DOHH2 (cell line): Measurements from ENCODE around the gene MYO18A.

ENCODE experiments used
- H3F3A ChIP-seq: fragments of 200-600 bp; sonication (generic), shearing (Covaris generic); 2 replicates; pipeline ENCODE4 v1.6.0; 2016; ENCODE audit warnings: antibody characterized with exemption, mild to moderate bottlenecking; ENCODE audit not compliant: control insufficient read depth, insufficient read depth
- H3K27ac ChIP-seq: fragments of 200-600 bp; sonication (generic); 2 replicates; pipeline ENCODE4 v1.5.1; 2014; ENCODE audit warnings: low read depth, mild to moderate bottlenecking, low read length, moderate library complexity
- H3K27me3 ChIP-seq: fragments of 200-600 bp; sonication (generic); 2 replicates; pipeline ENCODE4 v1.6.1; 2014; ENCODE audit warnings: mild to moderate bottlenecking, low read length, mixed read lengths; ENCODE audit not compliant: control insufficient read depth
- H3K36me3 ChIP-seq: fragments of 200-600 bp; sonication (generic); 2 replicates; pipeline ENCODE4 v1.6.1; 2014; ENCODE audit warnings: mild to moderate bottlenecking, low read length, moderate library complexity, mixed read lengths; ENCODE audit not compliant: control insufficient read depth
- H3K4me1 ChIP-seq: fragments of 200-600 bp; sonication (generic); 2 replicates; pipeline ENCODE4 v1.6.1; 2014; ENCODE audit warnings: mild to moderate bottlenecking, low read length, mixed read lengths; ENCODE audit not compliant: control insufficient read depth
- H3K4me2 ChIP-seq: fragments of 200-600 bp; sonication (generic); 2 replicates; pipeline ENCODE4 v1.6.0; 2014; ENCODE audit warnings: mild to moderate bottlenecking, low read length, moderate library complexity
- H3K4me3 ChIP-seq: fragments of 200-600 bp; sonication (generic); 2 replicates; pipeline ENCODE4 v1.5.1; 2014; ENCODE audit warnings: mild to moderate bottlenecking, low read length, mixed read lengths
- H3K79me2 ChIP-seq: fragments of 200-600 bp; sonication (generic); 2 replicates; pipeline ENCODE4 v1.6.1; 2014; ENCODE audit warnings: mild to moderate bottlenecking, low read length, mixed read lengths; ENCODE audit not compliant: control insufficient read depth
- H3K9me2 ChIP-seq: fragments of 200-600 bp; sonication (generic); replicated peaks from 2 replicates; pipeline ENCODE4 v1.6.1; 2014; ENCODE audit warnings: mild to moderate bottlenecking, low read length, mixed read lengths; ENCODE audit not compliant: control insufficient read depth
- H3K9me3 ChIP-seq: fragments of 200-600 bp; sonication (generic); 2 replicates; pipeline ENCODE4 v1.6.1; 2014; ENCODE audit warnings: antibody characterized with exemption, low read length, mixed read lengths; ENCODE audit not compliant: control insufficient read depth, insufficient read depth
- H4K20me1 ChIP-seq: fragments of 200-600 bp; sonication (generic); 2 replicates; pipeline ENCODE4 v1.6.0; 2014; ENCODE audit warnings: low read depth, mild to moderate bottlenecking, antibody characterized with exemption, low read length, moderate library complexity; ENCODE audit not compliant: control insufficient read depth, insufficient read depth
- EZH2phosphoT487 ChIP-seq: fragments of 200-600 bp; sonication (generic); IDR thresholded peaks from 2 replicates; pipeline ENCODE4 v1.6.1; 2017; ENCODE audit warnings: borderline replicate concordance, mild to moderate bottlenecking, antibody characterized with exemption, low read length, moderate library complexity, mixed read lengths
- TF ChIP-seq, protein P1 (sequence below): fragments of 200-600 bp; sonication (generic); IDR thresholded peaks from one replicate; pipeline ENCODE4 v1.5.1; 2014; ENCODE audit warnings: antibody characterized with exemption, mild to moderate bottlenecking, low read depth, low read length; ENCODE audit not compliant: poor library complexity, severe bottlenecking

The MYO18A gene

DNA sequence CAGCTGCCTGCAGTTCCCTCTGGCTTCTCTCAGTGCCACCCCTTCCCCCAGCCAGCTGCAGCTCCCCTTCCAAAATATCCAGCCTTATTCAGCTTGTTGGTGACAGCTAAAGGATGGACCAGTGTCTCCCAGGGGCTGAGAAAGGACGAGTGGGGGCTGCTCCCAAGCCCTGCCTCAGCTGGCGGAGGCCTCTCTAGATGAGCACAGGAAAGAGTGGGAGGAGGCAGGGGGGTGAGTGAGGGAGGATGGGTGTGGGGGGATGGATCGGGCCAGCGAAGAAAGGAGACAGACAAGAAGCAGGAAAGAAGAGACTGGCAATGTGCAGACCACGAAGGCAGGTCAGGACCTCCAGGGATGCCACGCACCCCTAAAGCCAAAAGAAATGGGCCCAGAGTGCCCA, 119.7 kb downstream of the MYO18A start:
- TF ChIP-seq EZH2phosphoT487 = no peak
- TF ChIP-seq, protein P1, sequence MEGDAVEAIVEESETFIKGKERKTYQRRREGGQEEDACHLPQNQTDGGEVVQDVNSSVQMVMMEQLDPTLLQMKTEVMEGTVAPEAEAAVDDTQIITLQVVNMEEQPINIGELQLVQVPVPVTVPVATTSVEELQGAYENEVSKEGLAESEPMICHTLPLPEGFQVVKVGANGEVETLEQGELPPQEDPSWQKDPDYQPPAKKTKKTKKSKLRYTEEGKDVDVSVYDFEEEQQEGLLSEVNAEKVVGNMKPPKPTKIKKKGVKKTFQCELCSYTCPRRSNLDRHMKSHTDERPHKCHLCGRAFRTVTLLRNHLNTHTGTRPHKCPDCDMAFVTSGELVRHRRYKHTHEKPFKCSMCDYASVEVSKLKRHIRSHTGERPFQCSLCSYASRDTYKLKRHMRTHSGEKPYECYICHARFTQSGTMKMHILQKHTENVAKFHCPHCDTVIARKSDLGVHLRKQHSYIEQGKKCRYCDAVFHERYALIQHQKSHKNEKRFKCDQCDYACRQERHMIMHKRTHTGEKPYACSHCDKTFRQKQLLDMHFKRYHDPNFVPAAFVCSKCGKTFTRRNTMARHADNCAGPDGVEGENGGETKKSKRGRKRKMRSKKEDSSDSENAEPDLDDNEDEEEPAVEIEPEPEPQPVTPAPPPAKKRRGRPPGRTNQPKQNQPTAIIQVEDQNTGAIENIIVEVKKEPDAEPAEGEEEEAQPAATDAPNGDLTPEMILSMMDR = no peak
- H3K27ac ChIP-seq = no peak overlapping the region
- H3K36me3 ChIP-seq = no peaks in the 10 kb centered on the region
- peaks cover 4% of the 10 kb centered on the region; the same call in 1 of the 2 replicates for H3K27me3 ChIP-seq
- no peaks in the 10 kb centered on the region for H3K4me1 ChIP-seq
- no peaks in the 10 kb centered on the region for H3K79me2 ChIP-seq
- no peak overlapping the region for H3K4me2 ChIP-seq
- H3K9me3 ChIP-seq = no peaks in the 10 kb centered on the region
- H3F3A ChIP-seq = no peaks in the 10 kb centered on the region
- H4K20me1 ChIP-seq = no peaks in the 10 kb centered on the region
- no peaks in the 10 kb centered on the region for H3K9me2 ChIP-seq
- no peak overlapping the region for H3K4me3 ChIP-seq

DNA sequence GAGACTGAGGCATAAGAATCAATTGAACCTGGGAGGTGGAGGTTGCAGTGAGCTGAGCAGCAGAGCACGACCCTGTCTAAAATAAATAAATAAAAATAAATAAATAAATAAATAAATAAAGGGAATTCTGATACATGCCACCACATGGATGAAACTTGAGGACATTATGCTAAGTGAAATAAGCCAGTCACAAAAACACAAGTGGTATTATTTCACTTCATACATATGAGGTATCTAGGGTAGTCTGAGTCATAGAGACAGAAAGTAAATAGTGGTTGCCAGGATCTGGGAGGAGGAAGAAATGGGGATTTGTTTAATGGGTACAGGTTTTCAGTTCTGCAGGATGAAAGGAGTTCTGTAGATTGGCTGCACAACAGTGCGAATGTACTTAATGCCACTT, 120.9 kb downstream of the MYO18A start:
- TF ChIP-seq EZH2phosphoT487 = no peak
- TF ChIP-seq, protein P1 = no peak
- Histone ChIP-seq H3K9me2 (no peaks in the 10 kb centered on the region), H3K4me2 (no peak overlapping the region), H3K9me3 (no peaks in the 10 kb centered on the region), H3K36me3 (no peaks in the 10 kb centered on the region), H3K4me3 (no peak overlapping the region), H3F3A (no peaks in the 10 kb centered on the region), H3K4me1 (no peaks in the 10 kb centered on the region), H3K27ac (no peak overlapping the region), H3K27me3 (peaks cover 4% of the 10 kb centered on the region; the same call in 1 of the 2 replicates), H3K79me2 (no peaks in the 10 kb centered on the region), H4K20me1 (no peaks in the 10 kb centered on the region)

DNA sequence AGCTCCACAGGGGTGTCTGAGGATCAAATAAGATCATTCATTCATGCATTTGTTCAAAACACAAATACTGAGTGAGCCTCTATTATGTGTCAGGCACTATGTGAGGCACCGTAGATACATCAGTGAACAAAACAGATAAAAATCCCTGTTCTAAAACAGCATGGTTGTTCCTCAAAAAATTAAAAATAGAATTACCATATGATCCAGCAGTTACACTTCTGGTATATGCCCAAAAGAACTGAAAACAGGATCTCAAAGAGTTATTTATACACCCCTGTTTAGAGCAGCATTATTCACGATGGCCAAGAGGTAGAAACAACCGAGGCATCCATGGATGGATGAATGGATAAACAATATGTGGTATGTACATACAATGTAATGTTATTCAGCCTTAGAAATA, 121.8 kb downstream of the MYO18A start:
- Histone ChIP-seq H3K9me2 (no peaks in the 10 kb centered on the region), H3K9me3 (no peaks in the 10 kb centered on the region), H3K4me2 (no peak overlapping the region), H3K27me3 (peaks cover 4% of the 10 kb centered on the region; the same call in 1 of the 2 replicates), H3K27ac (no peak overlapping the region), H3K79me2 (no peaks in the 10 kb centered on the region), H3K4me3 (no peak overlapping the region), H4K20me1 (no peaks in the 10 kb centered on the region), H3K4me1 (no peaks in the 10 kb centered on the region), H3F3A (no peaks in the 10 kb centered on the region), H3K36me3 (no peaks in the 10 kb centered on the region)
- TF ChIP-seq, protein P1 = no peak
- no peak for TF ChIP-seq EZH2phosphoT487

DNA sequence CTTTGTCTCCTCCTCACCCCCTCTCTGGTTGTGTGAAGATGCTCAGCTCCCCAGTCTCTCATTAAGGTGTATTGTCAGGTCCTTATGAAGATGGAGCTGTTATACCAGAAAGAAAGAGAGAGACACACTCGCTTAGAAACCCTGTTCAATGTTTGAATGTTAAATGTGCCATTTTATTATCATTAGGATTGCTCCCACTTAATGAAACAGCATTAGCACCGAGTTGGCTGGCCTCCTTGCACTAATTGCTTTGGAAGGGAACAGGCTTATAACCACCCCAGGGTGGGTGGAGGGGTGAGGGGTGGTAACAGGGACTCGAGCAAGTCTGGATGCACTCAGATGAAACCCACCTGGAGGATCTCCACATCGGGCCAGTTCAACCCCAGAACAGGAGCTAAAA, 122.8 kb downstream of the MYO18A start:
- no peak overlapping the region for H3K27ac ChIP-seq

More for the DNA sequence above, 122.8 kb downstream of the MYO18A start:
- Histone ChIP-seq H3K79me2 (no peaks in the 10 kb centered on the region), H3K4me1 (no peaks in the 10 kb centered on the region), H3K36me3 (no peaks in the 10 kb centered on the region), H3K9me2 (no peaks in the 10 kb centered on the region), H3K4me3 (no peak overlapping the region), H3K9me3 (no peaks in the 10 kb centered on the region), H3K27me3 (peaks cover 4% of the 10 kb centered on the region; the same call in 1 of the 2 replicates), H3F3A (no peaks in the 10 kb centered on the region), H3K4me2 (no peak overlapping the region), H4K20me1 (no peaks in the 10 kb centered on the region)
- TF ChIP-seq, protein P1 = no peak
- no peak for TF ChIP-seq EZH2phosphoT487
